Peyer's patch (tissue), 4 donors: ENCODE data around the gene SIX4.

Experiments used
- POLR2A ChIP-seq, 2 donors: fragments of 450-650 bp; IDR thresholded peaks; one replicate each; pipeline ENCODE4 v1.5.1; 2017; ENCODE audit warnings: antibody characterized with exemption in 2 of 2, mild to moderate bottlenecking in 2 of 2, moderate library complexity in 2 of 2
- TF ChIP-seq, protein P1 (sequence below), 6 experiments: fragments of 450-650 bp in 4 of 6; fragments of 200-600 bp in 2 of 6; sonication (generic) in 1 of 6; IDR thresholded peaks; one replicate each; pipeline ENCODE4 v1.5.1; 2017 to 2019; ENCODE audit warnings: antibody characterized with exemption in 6 of 6, mild to moderate bottlenecking in 3 of 6, moderate library complexity in 1 of 6

DNA sequence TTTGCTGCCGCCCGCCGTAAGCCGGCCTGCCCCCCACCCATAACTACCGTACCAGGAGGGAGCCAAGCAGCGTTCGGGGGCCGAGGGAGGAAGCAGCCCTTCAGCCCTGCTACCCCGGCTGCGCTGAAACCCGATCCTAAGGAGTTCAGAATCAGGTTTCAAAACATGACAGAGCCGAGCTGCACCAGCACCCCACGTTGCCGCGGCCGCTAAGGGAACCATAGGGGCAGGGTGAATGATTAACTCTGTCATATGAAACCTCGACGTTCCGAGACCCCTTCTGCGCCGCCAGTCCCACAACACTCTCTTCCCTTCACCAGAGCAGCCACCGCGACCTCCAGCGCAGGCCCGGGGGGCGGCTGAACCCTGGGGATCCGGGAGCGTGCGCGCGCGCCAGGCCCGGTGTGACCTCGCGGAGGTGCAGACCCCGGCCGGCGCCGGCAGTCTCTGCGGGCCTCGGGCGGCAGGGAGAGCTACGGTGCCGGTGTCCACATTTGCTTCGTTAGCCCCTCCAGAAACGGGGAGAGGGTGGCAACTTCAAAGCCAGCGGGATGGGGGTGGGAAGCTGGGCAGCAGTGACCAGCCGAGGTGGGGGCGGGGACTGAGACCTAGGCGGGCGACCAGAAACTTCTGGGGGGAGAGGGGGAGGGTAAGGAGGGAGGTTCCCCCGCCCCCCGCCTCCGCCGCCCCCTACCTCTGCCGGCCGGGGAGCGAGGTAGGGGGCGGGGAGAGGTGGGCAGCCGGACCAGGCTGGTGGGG lies 1.6 kb downstream of the SIX4 start:
- TF ChIP-seq POLR2A (IDR thresholded peaks at IDR 0.05) = no peak
- TF ChIP-seq, protein P1, sequence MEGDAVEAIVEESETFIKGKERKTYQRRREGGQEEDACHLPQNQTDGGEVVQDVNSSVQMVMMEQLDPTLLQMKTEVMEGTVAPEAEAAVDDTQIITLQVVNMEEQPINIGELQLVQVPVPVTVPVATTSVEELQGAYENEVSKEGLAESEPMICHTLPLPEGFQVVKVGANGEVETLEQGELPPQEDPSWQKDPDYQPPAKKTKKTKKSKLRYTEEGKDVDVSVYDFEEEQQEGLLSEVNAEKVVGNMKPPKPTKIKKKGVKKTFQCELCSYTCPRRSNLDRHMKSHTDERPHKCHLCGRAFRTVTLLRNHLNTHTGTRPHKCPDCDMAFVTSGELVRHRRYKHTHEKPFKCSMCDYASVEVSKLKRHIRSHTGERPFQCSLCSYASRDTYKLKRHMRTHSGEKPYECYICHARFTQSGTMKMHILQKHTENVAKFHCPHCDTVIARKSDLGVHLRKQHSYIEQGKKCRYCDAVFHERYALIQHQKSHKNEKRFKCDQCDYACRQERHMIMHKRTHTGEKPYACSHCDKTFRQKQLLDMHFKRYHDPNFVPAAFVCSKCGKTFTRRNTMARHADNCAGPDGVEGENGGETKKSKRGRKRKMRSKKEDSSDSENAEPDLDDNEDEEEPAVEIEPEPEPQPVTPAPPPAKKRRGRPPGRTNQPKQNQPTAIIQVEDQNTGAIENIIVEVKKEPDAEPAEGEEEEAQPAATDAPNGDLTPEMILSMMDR (IDR thresholded peaks at IDR 0.05) = no peak
